ENCODE measurements around the gene CLSTN2. TPM values are rescaled to one million over a fixed set of nuclear protein-coding genes. Genes with fewer than 3 reads are reported as not detected.
A peak's percentile ranks its signal among the peaks of the same experiment; 100 is the strongest.

CLSTN2 gene
- total and polyA plus RNA-seq, 12 donors: 0.67 to 17.8 (median 5.3) TPM

- peak in 2 of 7 donors; percentile 7 to 75 for DNase-seq
- WGBS, 4 donors: 44 to 55% (median 50%) methylated on average over 11 to 12 of the region's 12 CpGs
- Histone ChIP-seq H3K27ac (no peak overlapping the region), H3K27me3 (no peaks in the 10 kb centered on the region), H3K9me3 (replicated peaks in 1 of 3) (no peaks in the 10 kb centered on the region), H3K36me3 (replicated peaks in 1 of 2) (no peaks in the 10 kb centered on the region), H3K4me3 (no peak overlapping the region), H3K4me1 (replicated peaks in 1 of 2) (no peaks in the 10 kb centered on the region)
- TF ChIP-seq CTCF (IDR thresholded peaks at IDR 0.05) (peak in 3 of 6 experiments; percentile 36 to 50 (median 37)), POLR2A (IDR thresholded peaks at IDR 0.05) (no peak)
- intact Hi-C loops (cut with DNase I): no loop called here
These were observed 116.3 kb downstream of the CLSTN2 start for GRCh38 chr3:140051019-140051957.

DNA sequence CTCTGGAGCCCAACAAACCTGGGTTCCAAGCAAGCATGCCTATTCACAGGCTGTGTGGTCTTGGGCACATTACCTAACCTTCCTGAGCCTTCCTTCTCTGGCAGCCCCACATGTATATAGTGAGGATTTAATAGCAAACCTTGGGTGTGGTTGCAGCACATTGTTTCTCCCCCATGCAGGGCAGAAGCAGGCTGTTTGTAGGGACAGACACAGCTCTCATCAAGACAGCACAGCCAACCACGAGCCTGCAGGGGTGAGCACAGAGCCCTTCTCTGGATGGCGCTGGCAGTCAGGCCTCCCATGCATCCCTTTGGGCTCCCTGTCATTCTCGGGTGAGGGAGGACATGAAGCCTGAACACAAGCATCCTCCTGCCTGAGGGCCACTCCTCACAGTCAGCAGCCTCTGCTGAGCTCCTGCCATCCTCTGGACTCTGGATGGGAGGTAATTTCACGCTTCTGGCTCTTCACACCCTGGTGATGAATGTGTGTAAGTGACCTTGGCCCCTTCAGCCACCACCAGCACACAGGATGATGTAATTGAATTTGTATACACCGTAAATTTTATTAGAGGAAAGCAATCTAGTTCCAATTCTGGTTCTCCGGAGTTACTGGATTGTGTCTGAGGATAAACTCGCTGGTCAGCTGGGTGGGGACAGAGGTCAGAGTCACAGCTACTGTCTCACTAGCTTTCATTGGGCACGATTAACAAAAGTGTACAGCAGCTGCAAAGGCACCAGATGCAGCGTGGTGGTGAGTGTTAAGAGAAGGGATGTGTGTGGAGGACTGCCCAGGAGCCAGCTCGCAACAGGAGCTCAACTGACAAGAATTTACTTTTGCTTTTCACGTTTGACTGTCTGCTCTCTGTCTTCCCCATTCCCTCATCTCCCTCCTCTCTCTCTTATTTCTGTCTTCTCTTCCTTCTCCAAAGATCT lies 118.1 kb downstream of the CLSTN2 start:
- H3K27me3 ChIP-seq: no peaks in the 10 kb centered on the region

GRCh38 chr3:140053794-140054193 lies 118.8 kb downstream of the CLSTN2 start:
- 76 to 88% (median 85%) methylated on average over 3 of the region's 3 CpGs for WGBS, 4 donors
- intact Hi-C loops (cut with DNase I): no loop called here
- H3K27ac ChIP-seq: no peak overlapping the region
- no peaks in the 10 kb centered on the region for H3K9me3 ChIP-seq (replicated peaks in 1 of 3)
- no peaks in the 10 kb centered on the region for H3K36me3 ChIP-seq (replicated peaks in 1 of 2)
- DNase-seq: no peak
- H3K4me3 ChIP-seq: no peak overlapping the region
- H3K27me3 ChIP-seq: no peaks in the 10 kb centered on the region
- no peak for TF ChIP-seq POLR2A (IDR thresholded peaks at IDR 0.05)
- TF ChIP-seq CTCF (IDR thresholded peaks at IDR 0.05): no peak
- H3K4me1 ChIP-seq (replicated peaks in 1 of 2): no peaks in the 10 kb centered on the region

More for the DNA sequence above, 118.1 kb downstream of the CLSTN2 start:
- Histone ChIP-seq H3K4me3 (no peak overlapping the region), H3K27ac (no peak overlapping the region), H3K4me1 (replicated peaks in 1 of 2) (no peaks in the 10 kb centered on the region), H3K9me3 (replicated peaks in 1 of 3) (no peaks in the 10 kb centered on the region), H3K36me3 (replicated peaks in 1 of 2) (no peaks in the 10 kb centered on the region)
- intact Hi-C loops (cut with DNase I): no loop called here
- peak in 1 of 7 donors; percentile 57 for DNase-seq
- TF ChIP-seq CTCF (IDR thresholded peaks at IDR 0.05): no peak
- WGBS, 4 donors: 54 to 59% (median 55%) methylated on average over 8 to 11 of the region's 11 CpGs
